ENCODE data around the gene HECTD4.

Gene HECTD4

DNA sequence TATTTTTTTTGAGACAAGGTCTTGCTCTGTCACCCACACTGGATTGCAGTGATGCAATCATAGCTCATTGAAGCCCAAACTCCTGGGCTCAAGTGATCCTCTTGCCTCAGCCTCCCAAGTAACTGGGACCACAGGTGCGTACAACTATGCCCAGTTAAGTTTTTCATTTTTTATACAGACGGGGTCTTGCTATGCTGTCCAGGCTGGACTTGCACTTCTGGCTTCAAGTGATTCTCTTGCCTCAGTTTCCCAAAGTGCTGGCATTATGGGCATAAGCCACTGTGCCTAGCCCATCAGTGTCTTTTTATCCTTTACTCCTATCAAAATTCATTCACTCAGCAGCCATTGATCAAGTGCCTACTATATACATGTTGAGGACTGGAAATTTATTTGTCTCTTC is 45.5 kb upstream of the HECTD4 start:
- no peak overlapping the region for H2BK12ac ChIP-seq (ENCODE audit: low read length)
- no peak overlapping the region for H3K4ac ChIP-seq (ENCODE audit: low read length)
- H2AFZ ChIP-seq (ENCODE audit: low read length): no peak overlapping the region
- peaks cover 2 to 9% of the 10 kb centered on the region in 2 donors for H3K36me3 ChIP-seq (replicated peaks in 1 of 2; ENCODE audit: control insufficient read depth in 2 of 2, insufficient read depth in 2 of 2, low read length in 2 of 2)
- H3K4me1 ChIP-seq (ENCODE audit: control insufficient read depth in 2 of 2, insufficient read depth in 1 of 2, low read depth in 1 of 2, low read length in 2 of 2): no peaks in the 10 kb centered on the region
- H3K27ac ChIP-seq (replicated peaks; ENCODE audit: low read length): no peak overlapping the region
- H3K79me1 ChIP-seq (ENCODE audit: low read depth, low read length): peaks cover 6% of the 10 kb centered on the region
- no peak overlapping the region for H3K9ac ChIP-seq (ENCODE audit: low read depth, low read length, poor library complexity)
- H3K4me3 ChIP-seq (ENCODE audit: low read length in 2 of 2): no peak overlapping the region
- no peak overlapping the region for H3K14ac ChIP-seq (ENCODE audit: low read length)
- DNase-seq (ENCODE audit: low spot score): no peak
- WGBS, 2 donors (ENCODE audit: extremely low coverage in 2 of 2, insufficient read length in 2 of 2, insufficient replicate concordance in 1 of 2): no CpG with 5 or more reads among the region's 2 CpGs
- no peak overlapping the region for H2BK120ac ChIP-seq (ENCODE audit: low read depth, low read length)
- H3K4me2 ChIP-seq (ENCODE audit: insufficient read depth, low read length, poor library complexity, severe bottlenecking): no peak overlapping the region
- H3K27me3 ChIP-seq (ENCODE audit: control insufficient read depth in 3 of 3, insufficient read depth in 3 of 3, low read depth in 1 of 3, low read length in 3 of 3): no peaks in the 10 kb centered on the region
- H2BK5ac ChIP-seq (ENCODE audit: low read length): no peak overlapping the region
- H3K18ac ChIP-seq (ENCODE audit: low read length): no peak overlapping the region
- no peak overlapping the region for H4K91ac ChIP-seq (ENCODE audit: low read depth, low read length, poor library complexity)
- H3K9me3 ChIP-seq (replicated peaks in 1 of 2; ENCODE audit: control insufficient read depth in 2 of 2, insufficient read depth in 1 of 2, low read depth in 1 of 2, low read length in 2 of 2): no peaks in the 10 kb centered on the region
- H2AK5ac ChIP-seq (ENCODE audit: low read depth, low read length): no peak overlapping the region
- H3K23ac ChIP-seq (ENCODE audit: low read depth, low read length, poor library complexity): no peak overlapping the region
- H2BK15ac ChIP-seq (ENCODE audit: low read length): no peak overlapping the region
- H4K8ac ChIP-seq (ENCODE audit: low read depth, low read length): no peak overlapping the region

DNA sequence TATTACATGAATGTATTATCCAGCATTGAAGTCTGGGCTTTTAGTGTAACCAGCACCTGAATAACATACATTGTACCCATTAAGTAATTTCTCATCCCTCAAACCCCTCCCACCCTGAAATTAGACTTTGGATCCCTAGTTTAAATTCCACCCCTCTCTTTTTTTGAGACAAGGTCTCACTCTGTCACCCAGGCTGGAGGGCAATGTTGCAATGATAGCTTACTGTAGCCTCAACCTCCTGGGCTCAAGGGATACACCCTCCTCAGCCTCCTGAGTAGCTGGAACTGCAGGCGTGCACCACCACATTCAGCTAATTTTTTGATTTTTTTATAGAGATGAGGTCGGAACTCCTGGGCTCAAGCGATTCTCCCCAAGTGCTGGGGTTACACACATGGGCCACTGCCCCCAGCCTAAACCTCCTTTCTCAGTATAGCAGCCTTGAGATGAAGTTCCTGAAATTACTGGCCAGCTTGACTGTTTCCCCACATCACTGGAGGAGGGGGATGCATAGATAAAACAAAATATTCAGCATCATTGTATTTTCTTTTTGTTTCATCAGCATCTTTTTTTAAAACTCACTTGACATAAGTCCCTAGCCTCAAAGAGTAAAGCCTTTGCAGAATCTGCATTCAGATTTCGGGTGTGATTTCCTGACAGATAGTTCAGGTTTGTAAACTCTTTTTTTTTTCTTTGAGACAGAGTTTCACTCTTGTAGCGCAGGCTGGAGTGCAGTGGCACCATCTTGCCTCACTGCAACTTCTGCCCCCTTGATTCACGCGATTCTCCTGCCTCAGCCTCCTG is 43.6 kb upstream of the HECTD4 start:
- no peaks in the 10 kb centered on the region for H3K27me3 ChIP-seq (ENCODE audit: control insufficient read depth in 3 of 3, insufficient read depth in 3 of 3, low read depth in 1 of 3, low read length in 3 of 3)
- peaks cover 6% of the 10 kb centered on the region for H3K79me1 ChIP-seq (ENCODE audit: low read depth, low read length)
- no peak overlapping the region for H2BK15ac ChIP-seq (ENCODE audit: low read length)
- H4K8ac ChIP-seq (ENCODE audit: low read depth, low read length): no peak overlapping the region
- H3K4me3 ChIP-seq (ENCODE audit: low read length in 2 of 2): no peak overlapping the region
- H3K4me1 ChIP-seq (ENCODE audit: control insufficient read depth in 2 of 2, insufficient read depth in 1 of 2, low read depth in 1 of 2, low read length in 2 of 2): no peaks in the 10 kb centered on the region
- H3K9ac ChIP-seq (ENCODE audit: low read depth, low read length, poor library complexity): no peak overlapping the region
- H3K4me2 ChIP-seq (ENCODE audit: insufficient read depth, low read length, poor library complexity, severe bottlenecking): no peak overlapping the region
- H2AK5ac ChIP-seq (ENCODE audit: low read depth, low read length): no peak overlapping the region
- WGBS, 2 donors (ENCODE audit: extremely low coverage in 2 of 2, insufficient read length in 2 of 2, insufficient replicate concordance in 1 of 2): no CpG with 5 or more reads among the region's 7 CpGs
- no peak overlapping the region for H3K4ac ChIP-seq (ENCODE audit: low read length)
- no peak overlapping the region for H2BK5ac ChIP-seq (ENCODE audit: low read length)
- H2BK12ac ChIP-seq (ENCODE audit: low read length): no peak overlapping the region
- no peak overlapping the region for H3K23ac ChIP-seq (ENCODE audit: low read depth, low read length, poor library complexity)
- H4K91ac ChIP-seq (ENCODE audit: low read depth, low read length, poor library complexity): no peak overlapping the region
- no peak overlapping the region for H2AFZ ChIP-seq (ENCODE audit: low read length)
- H3K18ac ChIP-seq (ENCODE audit: low read length): no peak overlapping the region
- H3K27ac ChIP-seq (replicated peaks; ENCODE audit: low read length): no peak overlapping the region
- peaks cover 0 to 9% of the 10 kb centered on the region in 2 donors for H3K36me3 ChIP-seq (replicated peaks in 1 of 2; ENCODE audit: control insufficient read depth in 2 of 2, insufficient read depth in 2 of 2, low read length in 2 of 2)
- no peak overlapping the region for H3K14ac ChIP-seq (ENCODE audit: low read length)
- no peak for DNase-seq (ENCODE audit: low spot score)
- no peaks in the 10 kb centered on the region for H3K9me3 ChIP-seq (replicated peaks in 1 of 2; ENCODE audit: control insufficient read depth in 2 of 2, insufficient read depth in 1 of 2, low read depth in 1 of 2, low read length in 2 of 2)
- no peak overlapping the region for H2BK120ac ChIP-seq (ENCODE audit: low read depth, low read length)

DNA sequence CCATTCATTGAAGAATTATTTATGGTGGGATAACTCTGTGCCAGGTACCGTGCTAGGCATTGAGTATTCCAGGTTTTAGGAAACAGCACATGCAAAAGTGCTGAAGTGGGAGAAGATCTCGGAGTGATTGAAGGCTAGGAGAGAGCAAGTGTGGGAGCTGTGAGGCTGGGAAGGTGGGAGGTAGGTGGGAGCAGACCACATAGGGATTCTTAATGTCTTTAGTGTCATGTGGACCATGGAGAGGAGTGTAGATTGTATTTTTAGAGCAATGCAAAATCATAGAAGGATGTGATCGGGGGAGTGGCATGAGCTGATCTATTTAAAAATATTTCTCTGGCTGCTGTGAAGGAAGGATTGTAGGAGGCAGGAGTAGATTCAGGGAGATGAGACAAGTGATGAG is 41.9 kb upstream of the HECTD4 start:
- no peak overlapping the region for H3K23ac ChIP-seq (ENCODE audit: low read depth, low read length, poor library complexity)
- no peak overlapping the region for H2AFZ ChIP-seq (ENCODE audit: low read length)
- no peak overlapping the region for H3K4me2 ChIP-seq (ENCODE audit: insufficient read depth, low read length, poor library complexity, severe bottlenecking)
- H2BK12ac ChIP-seq (ENCODE audit: low read length): no peak overlapping the region
- H2BK15ac ChIP-seq (ENCODE audit: low read length): no peak overlapping the region
- no peak overlapping the region for H3K14ac ChIP-seq (ENCODE audit: low read length)
- H3K9ac ChIP-seq (ENCODE audit: low read depth, low read length, poor library complexity): no peak overlapping the region
- no peak overlapping the region for H3K4me3 ChIP-seq (ENCODE audit: low read length in 2 of 2)
- DNase-seq (ENCODE audit: low spot score): no peak
- peaks cover 0 to 9% of the 10 kb centered on the region in 2 donors for H3K36me3 ChIP-seq (replicated peaks in 1 of 2; ENCODE audit: control insufficient read depth in 2 of 2, insufficient read depth in 2 of 2, low read length in 2 of 2)
- whole genome bisulfite sequencing, 2 donors (ENCODE audit: extremely low coverage in 2 of 2, insufficient read length in 2 of 2, insufficient replicate concordance in 1 of 2): no CpG with 5 or more reads among the region's 3 CpGs
- H3K18ac ChIP-seq (ENCODE audit: low read length): no peak overlapping the region
- no peaks in the 10 kb centered on the region for H3K27me3 ChIP-seq (ENCODE audit: control insufficient read depth in 3 of 3, insufficient read depth in 3 of 3, low read depth in 1 of 3, low read length in 3 of 3)
- peaks cover 5% of the 10 kb centered on the region for H3K79me1 ChIP-seq (ENCODE audit: low read depth, low read length)
- H3K9me3 ChIP-seq (replicated peaks in 1 of 2; ENCODE audit: control insufficient read depth in 2 of 2, insufficient read depth in 1 of 2, low read depth in 1 of 2, low read length in 2 of 2): no peaks in the 10 kb centered on the region
- H2BK120ac ChIP-seq (ENCODE audit: low read depth, low read length): no peak overlapping the region
- no peak overlapping the region for H3K27ac ChIP-seq (replicated peaks; ENCODE audit: low read length)
- H2AK5ac ChIP-seq (ENCODE audit: low read depth, low read length): no peak overlapping the region
- H4K91ac ChIP-seq (ENCODE audit: low read depth, low read length, poor library complexity): no peak overlapping the region
- no peak overlapping the region for H4K8ac ChIP-seq (ENCODE audit: low read depth, low read length)
- no peak overlapping the region for H2BK5ac ChIP-seq (ENCODE audit: low read length)
- peaks cover 0 to 3% of the 10 kb centered on the region in 2 donors for H3K4me1 ChIP-seq (ENCODE audit: control insufficient read depth in 2 of 2, insufficient read depth in 1 of 2, low read depth in 1 of 2, low read length in 2 of 2)
- H3K4ac ChIP-seq (ENCODE audit: low read length): no peak overlapping the region

DNA sequence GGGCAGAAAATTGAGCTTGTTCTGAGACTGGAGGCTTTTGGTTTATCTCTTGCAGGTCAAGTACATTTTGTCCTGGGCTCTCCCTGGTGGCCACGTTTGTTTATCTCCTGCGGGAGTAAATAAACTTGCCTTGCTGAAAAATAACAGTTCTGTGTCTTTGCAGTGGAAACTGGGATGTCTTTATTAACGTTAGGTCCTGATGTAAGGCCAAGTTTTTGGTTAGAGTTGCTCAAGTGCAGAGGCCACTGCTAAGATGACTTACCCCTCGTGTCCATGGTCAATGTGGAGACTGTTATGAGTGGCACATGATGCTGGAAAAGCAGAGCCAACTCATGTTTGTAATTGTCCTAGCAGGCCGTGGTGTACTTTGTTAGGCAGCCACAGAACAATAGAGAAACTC is 40.3 kb upstream of the HECTD4 start:
- Histone ChIP-seq H3K18ac (ENCODE audit: low read length) (no peak overlapping the region), H3K79me1 (ENCODE audit: low read depth, low read length) (peaks cover 5% of the 10 kb centered on the region), H3K27me3 (ENCODE audit: control insufficient read depth in 3 of 3, insufficient read depth in 3 of 3, low read depth in 1 of 3, low read length in 3 of 3) (no peaks in the 10 kb centered on the region), H3K4ac (ENCODE audit: low read length) (no peak overlapping the region), H3K4me3 (ENCODE audit: low read length in 2 of 2) (no peak overlapping the region), H2AK5ac (ENCODE audit: low read depth, low read length) (no peak overlapping the region), H3K23ac (ENCODE audit: low read depth, low read length, poor library complexity) (no peak overlapping the region), H3K4me2 (ENCODE audit: insufficient read depth, low read length, poor library complexity, severe bottlenecking) (no peak overlapping the region), H3K14ac (ENCODE audit: low read length) (no peak overlapping the region), H2BK5ac (ENCODE audit: low read length) (no peak overlapping the region), H2BK15ac (ENCODE audit: low read length) (no peak overlapping the region), H4K8ac (ENCODE audit: low read depth, low read length) (no peak overlapping the region), H3K9me3 (replicated peaks in 1 of 2; ENCODE audit: control insufficient read depth in 2 of 2, insufficient read depth in 1 of 2, low read depth in 1 of 2, low read length in 2 of 2) (no peaks in the 10 kb centered on the region), H3K27ac (replicated peaks; ENCODE audit: low read length) (no peak overlapping the region), H3K9ac (ENCODE audit: low read depth, low read length, poor library complexity) (no peak overlapping the region), H2BK120ac (ENCODE audit: low read depth, low read length) (no peak overlapping the region), H2BK12ac (ENCODE audit: low read length) (no peak overlapping the region), H4K91ac (ENCODE audit: low read depth, low read length, poor library complexity) (no peak overlapping the region), H2AFZ (ENCODE audit: low read length) (no peak overlapping the region), H3K4me1 (ENCODE audit: control insufficient read depth in 2 of 2, insufficient read depth in 1 of 2, low read depth in 1 of 2, low read length in 2 of 2) (peaks cover 0 to 3% of the 10 kb centered on the region in 2 donors), H3K36me3 (replicated peaks in 1 of 2; ENCODE audit: control insufficient read depth in 2 of 2, insufficient read depth in 2 of 2, low read length in 2 of 2) (peaks cover 0 to 7% of the 10 kb centered on the region in 2 donors)
- no CpG with 5 or more reads among the region's 5 CpGs for WGBS, 2 donors (ENCODE audit: extremely low coverage in 2 of 2, insufficient read length in 2 of 2, insufficient replicate concordance in 1 of 2)
- DNase-seq (ENCODE audit: low spot score): no peak

Data from neuronal stem cell (in vitro differentiated cells).